HCT116 (cell line): ENCODE measurements around the gene DGAT2. TPM values are rescaled to one million over a fixed set of nuclear protein-coding genes. Genes with fewer than 3 reads are reported as not detected.

Source experiments
- ATAC-seq: fragments of 200-7000 bp; cut with Tn5 transposase; 2 replicates; pipeline ENCODE4 v1.9.1; 2020; ENCODE audit warnings: mild to moderate bottlenecking, moderate library complexity
- BruUV-seq: library from RNA; stranded (reverse); fragments of 400-500 nt; replicated peaks from 2 replicates; lab custom pipeline; 2021; lab: Mats Ljungman, UMichigan
- CTCF ChIA-PET: fragments of 300-600 bp; sonication (Branson Sonifier 250); formaldehyde crosslinking; loops from one replicate; lab custom pipeline; 2021; ENCODE audit warnings: antibody characterized with exemption; lab: Charles Lee
- POLR2A ChIA-PET: fragments of 300-600, 350-600 bp; sonication (Branson Sonifier 250); formaldehyde crosslinking; loops from one replicate; lab custom pipeline; 2021; ENCODE audit warnings: antibody characterized with exemption; lab: Charles Lee
- RAD21 ChIA-PET, 2 experiments: fragments of 300-600 bp; sonication (Branson Sonifier 250); formaldehyde crosslinking; loops; one replicate each; lab custom pipeline; 2023; ENCODE audit warnings: low total read pairs in 2 of 2; ENCODE audit not compliant: uncharacterized antibody in 2 of 2, unreplicated experiment in 2 of 2, low non-redundant PET in 1 of 2; lab: Charles Lee
- DNase-seq: peaks from one replicate; pipeline ENCODE4 v3.0.0-alpha.2; 2010; ENCODE audit warnings: low read depth, low spot score
- H2AFZ ChIP-seq: fragments of 200-600 bp; shearing (Covaris generic), sonication (generic); 2 replicates; pipeline ENCODE4 v1.6.1; 2017; ENCODE audit warnings: low read depth, mixed run types, mixed read lengths, antibody characterized with exemption, low read length; ENCODE audit not compliant: poor library complexity, severe bottlenecking
- H3K27ac ChIP-seq: 2 replicates; pipeline ENCODE4 v1.5.1; 2012; ENCODE audit warnings: low read depth, low read length
- H3K27me3 ChIP-seq: fragments of 200-600 bp; sonication (generic); 2 replicates; pipeline ENCODE4 v1.6.1; 2016; ENCODE audit warnings: mixed run types, low read length, mixed read lengths; ENCODE audit not compliant: insufficient read depth
- H3K36me3 ChIP-seq, 2 experiments: fragments of 200-500 bp in 1 of 2; fragments of 200-600 bp in 1 of 2; sonication (Bioruptor generic) in 1 of 2; sonication (generic) in 1 of 2; 2 replicates each; pipeline versions ENCODE4 v1.5.1 to v1.6.1; 2014 to 2016; ENCODE audit warnings: low read length in 2 of 2, inconsistent platforms in 1 of 2, mixed read lengths in 1 of 2, mixed run types in 1 of 2; ENCODE audit not compliant: insufficient read depth in 2 of 2, control insufficient read depth in 1 of 2
- H3K4me1 ChIP-seq, 2 experiments: fragments of 200-600 bp in 1 of 2; sonication (generic) in 1 of 2; 2 replicates each; pipeline versions ENCODE4 v1.5.1 to v1.6.1; 2012 to 2017; ENCODE audit warnings: low read length in 2 of 2, inconsistent platforms in 1 of 2, mild to moderate bottlenecking in 1 of 2, mixed read lengths in 1 of 2, mixed run types in 1 of 2, moderate library complexity in 1 of 2; ENCODE audit not compliant: insufficient read depth in 2 of 2, control insufficient read depth in 1 of 2
- H3K4me2 ChIP-seq: fragments of 200-600 bp; sonication (generic); 2 replicates; pipeline ENCODE4 v1.6.1; 2017; ENCODE audit warnings: mixed run types, low read length, mixed read lengths
- H3K4me3 ChIP-seq, 2 experiments: fragments of 200-600 bp in 1 of 2; sonication (generic) in 1 of 2; replicated peaks in 1 of 2; 2 replicates each; pipeline ENCODE4 v1.5.1; 2011 to 2016; ENCODE audit warnings: low read length in 2 of 2, control low read depth in 1 of 2, low read depth in 1 of 2, mild to moderate bottlenecking in 1 of 2, mixed read lengths in 1 of 2, mixed run types in 1 of 2
- H3K79me2 ChIP-seq: fragments of 200-600 bp; sonication (generic); 2 replicates; pipeline ENCODE4 v1.6.1; 2017; ENCODE audit warnings: mild to moderate bottlenecking, mixed run types, low read length, moderate library complexity, mixed read lengths; ENCODE audit not compliant: insufficient read depth
- H3K9ac ChIP-seq: fragments of 200-600 bp; sonication (generic); 2 replicates; pipeline ENCODE4 v1.6.1; 2016; ENCODE audit warnings: low read length, mixed read lengths
- H3K9me2 ChIP-seq: fragments of 200-600 bp; sonication (generic), shearing (Covaris generic); 2 replicates; pipeline ENCODE4 v1.6.1; 2017; ENCODE audit warnings: mixed run types, mild to moderate bottlenecking, moderate library complexity; ENCODE audit not compliant: insufficient read depth
- H3K9me3 ChIP-seq, 2 experiments: fragments of 200-500 bp in 1 of 2; fragments of 200-600 bp in 1 of 2; sonication (Bioruptor generic) in 1 of 2; sonication (generic) in 1 of 2; 2 replicates each; pipeline ENCODE4 v1.6.1; 2014 to 2017; ENCODE audit warnings: low read length in 2 of 2, mixed read lengths in 2 of 2, inconsistent platforms in 1 of 2, low read depth in 1 of 2, mild to moderate bottlenecking in 1 of 2, mixed run types in 1 of 2, moderate library complexity in 1 of 2; ENCODE audit not compliant: control insufficient read depth in 1 of 2, insufficient read depth in 1 of 2
- H4K20me1 ChIP-seq: fragments of 200-600 bp; sonication (generic), shearing (Covaris generic); 2 replicates; pipeline ENCODE4 v1.6.1; 2017; ENCODE audit warnings: mixed run types, mild to moderate bottlenecking, moderate library complexity; ENCODE audit not compliant: insufficient read depth
- CBX3 ChIP-seq: IDR thresholded peaks from 2 replicates; pipeline ENCODE4 v1.6.1; 2012; ENCODE audit warnings: low read depth
- CTCF ChIP-seq, 3 experiments: fragments of 200-600 bp in 1 of 3; sonication (generic) in 1 of 3; IDR thresholded peaks in 2 of 3; conservative IDR thresholded peaks in 1 of 3; 2 replicates each; pipeline ENCODE4 v1.5.1; 2012 to 2017; ENCODE audit warnings: low read depth in 2 of 3, low read length in 2 of 3, antibody characterized with exemption in 1 of 3, borderline replicate concordance in 1 of 3, control low read depth in 1 of 3, mild to moderate bottlenecking in 1 of 3, mixed read lengths in 1 of 3, mixed run types in 1 of 3, moderate library complexity in 1 of 3; ENCODE audit not compliant: insufficient read depth in 1 of 3
- EGR1 ChIP-seq: IDR thresholded peaks from 2 replicates; pipeline ENCODE4 v1.6.1; 2012; ENCODE audit warnings: low read depth
- FOSL1 ChIP-seq: IDR thresholded peaks from 2 replicates; pipeline ENCODE4 v1.6.1; 2012; ENCODE audit warnings: low read depth
- POLR2A ChIP-seq: IDR thresholded peaks from 2 replicates; pipeline ENCODE4 v1.7.0; 2011; ENCODE audit warnings: borderline replicate concordance; ENCODE audit not compliant: insufficient read depth, insufficient read length; ENCODE audit errors: extremely low read depth
- POLR2AphosphoS5 ChIP-seq: IDR thresholded peaks from 2 replicates; pipeline ENCODE4 v1.6.1; 2011; ENCODE audit warnings: mild to moderate bottlenecking, low read depth, low read length, moderate library complexity
- RAD21 ChIP-seq: IDR thresholded peaks from 2 replicates; pipeline ENCODE4 v1.6.1; 2012; ENCODE audit warnings: low read depth, mild to moderate bottlenecking
- SIN3A ChIP-seq: IDR thresholded peaks from 2 replicates; pipeline ENCODE4 v1.6.1; 2012; ENCODE audit warnings: low read depth
- SP1 ChIP-seq: IDR thresholded peaks from 2 replicates; pipeline ENCODE4 v1.6.1; 2012; ENCODE audit warnings: low read depth
- SRF ChIP-seq: IDR thresholded peaks from 2 replicates; pipeline ENCODE4 v1.6.1; 2012; ENCODE audit warnings: low read depth
- TCF7L2 ChIP-seq: IDR thresholded peaks from 2 replicates; pipeline ENCODE4 v1.7.0; 2011; ENCODE audit warnings: borderline replicate concordance, inconsistent platforms; ENCODE audit not compliant: insufficient read depth, insufficient read length; ENCODE audit errors: extremely low read depth
- YY1 ChIP-seq: IDR thresholded peaks from 2 replicates; pipeline ENCODE4 v1.6.1; 2011; ENCODE audit warnings: low read length, low read depth, moderate library complexity, mild to moderate bottlenecking; ENCODE audit not compliant: insufficient replicate concordance; ENCODE audit errors: extremely low read depth
- ZBTB33 ChIP-seq: IDR thresholded peaks from 2 replicates; pipeline ENCODE4 v1.6.1; 2011; ENCODE audit warnings: mild to moderate bottlenecking, low read length, moderate library complexity; ENCODE audit not compliant: insufficient replicate concordance; ENCODE audit errors: extremely low read depth
- intact Hi-C: fragments of 100-400 bp; cut with micrococcal nuclease; formaldehyde crosslinking; loops from 2 replicates; pipeline ENCODE4 v1.10.0; 2022
- total RNA-seq: library from RNA; stranded (reverse); gene quantifications from one replicate; pipeline ENCODE4 v1.2.1, GENCODE V29; 2021; ENCODE audit not compliant: unreplicated experiment

DGAT2 gene
- total RNA-seq, 1 experiment from 2014 or later, result 2.4 TPM

GRCh38 chr11:75770102-75770501 is 1.5 kb downstream of the DGAT2 start:
- H3K27me3 ChIP-seq, result peaks cover 6% of the 10 kb centered on the region; the same call in 1 of the 2 replicates
- BruUV-seq, result TSS peak; percentile 45
- RAD21 ChIA-PET, result no interaction called here

GRCh38 chr11:75771646-75772410 is 3.2 kb downstream of the DGAT2 start:
- TF ChIP-seq EGR1 (no peak), POLR2A (no peak), SP1 (no peak), SRF (no peak), YY1 (no peak), POLR2AphosphoS5 (no peak), FOSL1 (no peak), ZBTB33 (no peak), CTCF (IDR thresholded peaks at IDR 0.05 in 2 of 3, conservative IDR thresholded peaks at IDR 0.05 in 1 of 3; ENCODE audit: borderline replicate concordance in 1 of 3, insufficient read depth in 1 of 3, low read depth in 2 of 3, low read length in 2 of 3) (no peak), TCF7L2 (no peak)
- no peaks in the 10 kb centered on the region for H4K20me1 ChIP-seq
- H3K9ac ChIP-seq, result no peak overlapping the region
- no peak overlapping the region for H2AFZ ChIP-seq
- ChIA-PET RAD21 (no interaction called here), POLR2A (no interaction called here), CTCF (no interaction called here)
- no peaks in the 10 kb centered on the region for H3K9me3 ChIP-seq
- no peak overlapping the region for H3K27ac ChIP-seq
- DNase-seq (no peak), ATAC-seq (no peak)
- no peaks in the 10 kb centered on the region for H3K9me2 ChIP-seq
- H3K4me2 ChIP-seq, result no peak overlapping the region
- no TSS peak for BruUV-seq
- H3K4me3 ChIP-seq, result no peak overlapping the region
- no peaks in the 10 kb centered on the region for H3K79me2 ChIP-seq
- no peaks in the 10 kb centered on the region for H3K36me3 ChIP-seq
- H3K27me3 ChIP-seq, result peaks cover 6% of the 10 kb centered on the region; the same call in 1 of the 2 replicates
- intact Hi-C loops, result no loop called here
- peaks cover 9 to 18% of the 10 kb centered on the region in 2 experiments for H3K4me1 ChIP-seq

More at GRCh38 chr11:75770102-75770501, 1.5 kb downstream of the DGAT2 start:
- no peak for DNase-seq
- peaks cover 9 to 17% of the 10 kb centered on the region in 2 experiments for H3K4me1 ChIP-seq
- TF ChIP-seq CBX3 (no peak), SIN3A (no peak), FOSL1 (no peak), SRF (no peak), POLR2AphosphoS5 (no peak), RAD21 (no peak)
- no peak overlapping the region for H3K4me3 ChIP-seq
- no peaks in the 10 kb centered on the region for H3K9me2 ChIP-seq
- ChIA-PET POLR2A (no interaction called here), CTCF (no interaction called here)
- no peak overlapping the region for H3K9ac ChIP-seq
- ATAC-seq, result no peak
- no peaks in the 10 kb centered on the region for H4K20me1 ChIP-seq
- no peak overlapping the region for H2AFZ ChIP-seq
- intact Hi-C loops, result no loop called here
- no peak overlapping the region for H3K4me2 ChIP-seq
- no peaks in the 10 kb centered on the region for H3K36me3 ChIP-seq
- no peaks in the 10 kb centered on the region for H3K79me2 ChIP-seq
- H3K27ac ChIP-seq, result no peak overlapping the region
- no peaks in the 10 kb centered on the region for H3K9me3 ChIP-seq
